Measurements from ENCODE around the gene CAPN11.
A peak's percentile ranks its signal among the peaks of the same experiment; 100 is the strongest.

CAPN11 gene

GRCh38 chr6:44123544-44123943 is 35.1 kb upstream of the CAPN11 start:
- no peak overlapping the region for H3K4me3 ChIP-seq (ENCODE audit: control insufficient read depth, low read depth, low read length)
- DNase-seq (ENCODE audit: low read depth) = no peak
- no peak for TF ChIP-seq CTCF (conservative IDR thresholded peaks at IDR 0.05; ENCODE audit: control insufficient read depth, insufficient read depth, low read depth, low read length)

- peak; percentile 77 for DNase-seq (ENCODE audit: low read depth)
- no peak for TF ChIP-seq CTCF (conservative IDR thresholded peaks at IDR 0.05; ENCODE audit: control insufficient read depth, insufficient read depth, low read depth, low read length)
- H3K4me3 ChIP-seq (ENCODE audit: control insufficient read depth, low read depth, low read length) = peak overlapping the region; percentile 67
Measured at GRCh38 chr6:44126320-44127149, 32.1 kb upstream of the CAPN11 start.

DNA sequence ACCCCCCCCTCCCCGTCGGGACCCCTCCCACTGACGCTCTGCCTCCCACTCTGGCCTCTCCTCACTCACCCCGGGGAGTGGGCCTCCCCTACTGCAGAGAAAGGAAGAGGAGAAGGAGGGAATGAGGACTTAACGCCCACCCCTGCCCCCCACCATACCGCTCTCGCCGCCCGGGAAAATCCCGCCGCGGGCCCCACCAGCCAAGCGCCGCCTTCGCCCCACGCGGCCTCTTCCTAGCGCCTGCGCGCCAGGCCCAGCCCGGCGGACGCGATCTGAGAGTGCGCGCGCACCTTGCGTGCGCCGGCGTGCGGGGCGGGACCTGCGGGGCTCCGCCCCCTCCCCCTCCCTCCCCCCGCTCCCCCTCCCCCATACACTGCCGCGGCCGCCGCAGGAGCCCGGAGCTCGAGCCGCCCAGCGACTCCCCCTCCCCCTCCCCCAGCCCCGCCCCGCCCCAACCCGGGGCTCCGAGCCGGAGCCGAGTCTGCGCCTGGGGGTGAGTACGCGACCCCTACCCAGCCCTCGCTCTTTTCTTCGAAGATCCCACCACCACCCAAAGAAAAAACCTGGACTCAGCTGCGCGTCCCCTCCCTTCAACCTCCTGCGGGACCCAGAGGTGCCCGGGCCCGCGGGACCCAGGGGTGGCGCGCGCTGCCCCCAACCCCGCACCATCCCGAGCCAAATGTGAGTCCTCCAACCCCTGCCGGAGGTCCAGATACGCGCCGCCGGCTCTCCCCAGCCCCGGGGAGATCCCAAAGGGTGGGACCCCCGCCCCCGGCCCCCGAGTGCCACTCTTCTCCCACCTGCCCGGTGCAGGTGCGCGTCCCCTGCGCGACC is 31.2 kb upstream of the CAPN11 start, which contains the start of the genes MRPL14 and TMEM63B:
Gene MRPL14, minus strand, starts transcription at position 267 of the 834 bp plus-strand sequence. CDS start 10,841 bp downstream, outside the sequence.
Gene TMEM63B, plus strand, starts transcription at position 369 of the 834 bp plus-strand sequence. CDS start 7,031 bp downstream, outside the sequence.
- no peak for TF ChIP-seq CTCF (conservative IDR thresholded peaks at IDR 0.05; ENCODE audit: control insufficient read depth, insufficient read depth, low read depth, low read length)
- DNase-seq (ENCODE audit: low read depth) = peak; percentile 83
- peak within 1 kb of the TSS; percentile 78 for H3K4me3 ChIP-seq (ENCODE audit: control insufficient read depth, low read depth, low read length)

GRCh38 chr6:44128020-44128917 is 30.4 kb upstream of the CAPN11 start:
- peak; percentile 10 for DNase-seq (ENCODE audit: low read depth)

DNA sequence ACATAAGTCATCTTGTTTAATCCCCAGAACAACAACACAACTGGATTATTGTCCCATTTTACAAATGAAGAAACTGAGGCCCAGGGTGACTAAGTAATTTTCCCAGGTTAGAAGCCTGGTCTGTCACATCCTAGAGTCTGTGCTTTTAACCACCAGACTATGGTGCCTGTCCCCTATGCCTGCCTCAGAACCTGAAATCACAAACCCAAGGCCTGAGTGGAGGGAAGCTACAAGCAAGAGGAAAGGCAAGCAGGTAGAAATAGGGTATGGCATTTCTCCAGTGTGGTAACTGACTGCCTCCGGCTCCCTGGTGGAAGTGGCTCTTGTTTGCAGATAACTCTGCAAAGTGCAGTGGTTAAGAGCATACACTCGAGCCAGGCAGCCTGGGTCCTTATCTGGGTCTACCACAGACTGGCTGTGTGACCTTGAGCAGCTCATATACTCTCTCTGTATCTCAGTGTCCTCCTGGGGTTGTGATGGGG is 28.7 kb upstream of the CAPN11 start:
- no peak for TF ChIP-seq CTCF (conservative IDR thresholded peaks at IDR 0.05; ENCODE audit: control insufficient read depth, insufficient read depth, low read depth, low read length)
- DNase-seq (ENCODE audit: low read depth) = no peak
- H3K4me3 ChIP-seq (ENCODE audit: control insufficient read depth, low read depth, low read length) = no peak overlapping the region

More at GRCh38 chr6:44128020-44128917, 30.4 kb upstream of the CAPN11 start:
- TF ChIP-seq CTCF (conservative IDR thresholded peaks at IDR 0.05; ENCODE audit: control insufficient read depth, insufficient read depth, low read depth, low read length) = no peak
- peak overlapping the region; percentile 78 for H3K4me3 ChIP-seq (ENCODE audit: control insufficient read depth, low read depth, low read length)

DNA sequence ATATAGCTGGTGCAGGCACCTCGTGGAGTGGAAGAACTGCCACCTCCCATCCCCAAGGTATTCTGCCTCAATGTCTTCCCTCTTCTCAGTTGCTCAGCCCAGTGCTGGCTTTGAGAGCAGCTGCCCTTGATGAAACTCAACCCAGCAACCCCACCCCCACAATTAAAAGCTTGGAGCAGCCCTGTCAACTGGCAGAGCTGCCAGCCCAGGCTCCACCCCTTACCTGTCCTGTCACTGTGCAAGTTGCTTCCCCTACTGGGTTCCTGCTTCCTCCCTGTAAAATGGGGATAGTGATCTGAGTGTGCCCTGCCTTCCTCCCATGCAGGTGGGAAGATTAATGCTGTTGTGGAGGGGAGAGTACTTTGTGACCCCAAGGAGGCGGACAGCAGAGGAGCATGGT is 26.7 kb upstream of the CAPN11 start:
- H3K4me3 ChIP-seq (ENCODE audit: control insufficient read depth, low read depth, low read length) = no peak overlapping the region
- DNase-seq (ENCODE audit: low read depth) = no peak
- no peak for TF ChIP-seq CTCF (conservative IDR thresholded peaks at IDR 0.05; ENCODE audit: control insufficient read depth, insufficient read depth, low read depth, low read length)

All from fibroblast of mammary gland (primary cell).